NCI-H82 treated with DMSO at 0.1 percent for 48 hours (cell line): ENCODE data around the gene AEN.
A peak's percentile ranks its signal among the peaks of the same experiment; 100 is the strongest.

Experiments
- DNase-seq: peaks from one replicate; lab custom pipeline; 2025; ENCODE audit not compliant: unreplicated experiment; lab: John Stamatoyannopoulos, UW

AEN gene

GRCh38 chr15:88664151-88664778 lies 43.1 kb downstream of the AEN start:
- no peak for DNase-seq

GRCh38 chr15:88674661-88675060 lies 53.5 kb downstream of the AEN start:
- DNase-seq = peak; percentile 94

GRCh38 chr15:88678755-88679154 lies 57.6 kb downstream of the AEN start:
- no peak for DNase-seq

GRCh38 chr15:88680241-88681001 lies 59.3 kb downstream of the AEN start:
- no peak for DNase-seq

GRCh38 chr15:88681610-88682221 lies 60.6 kb downstream of the AEN start:
- DNase-seq = no peak
